Measurements from ENCODE around the gene CACNB1. TPM values are rescaled to one million over a fixed set of nuclear protein-coding genes. Genes with fewer than 3 reads are reported as not detected.

CACNB1 gene
- total and polyA plus RNA-seq, 2 experiments from 2014 or later = 1.9 to 4.2 TPM

DNA sequence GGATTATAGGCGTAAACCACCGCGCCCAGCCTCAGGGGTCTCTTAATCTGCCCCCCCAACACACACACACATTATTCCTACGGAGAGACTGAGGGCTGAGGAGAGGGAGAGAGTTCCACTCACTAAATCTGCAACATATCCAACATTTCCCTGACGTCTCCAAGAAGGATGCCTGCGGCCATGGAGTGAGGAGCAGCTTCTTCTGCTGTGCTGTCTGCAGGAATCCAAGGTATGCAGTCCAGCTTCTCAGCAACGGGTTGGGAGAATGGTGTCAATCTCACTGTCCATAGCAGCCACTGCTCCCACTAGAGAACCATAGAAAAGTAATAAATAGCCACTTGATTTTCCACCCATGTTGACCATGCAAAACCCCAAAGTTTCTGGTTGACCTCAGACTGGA is 41.0 kb downstream of the CACNB1 start:
- WGBS (ENCODE audit: low lambda C conversion rate, missing lambda C conversion rate) = 59% methylated on average over 7 of the region's 7 CpGs

GRCh38 chr17:39155654-39156053 is 41.8 kb downstream of the CACNB1 start:
- no peaks in the 10 kb centered on the region for H3K9me3 ChIP-seq (ENCODE audit: low read depth)
- H3K36me3 ChIP-seq (replicated peaks; ENCODE audit: insufficient read depth, low read depth) = no peaks in the 10 kb centered on the region
- no peak overlapping the region for H3K4me3 ChIP-seq
- no peak overlapping the region for H2AFZ ChIP-seq
- peaks cover 4% of the 10 kb centered on the region for H3K27me3 ChIP-seq
- DNase-seq (ENCODE audit: low spot score) = no peak
- TF ChIP-seq EZH2phosphoT487 (IDR thresholded peaks at IDR 0.05; ENCODE audit: low read depth, severe bottlenecking, unreplicated experiment) = no peak
- TF ChIP-seq EZH2 (IDR thresholded peaks at IDR 0.05; ENCODE audit: borderline replicate concordance) = no peak
- TF ChIP-seq, protein P1, sequence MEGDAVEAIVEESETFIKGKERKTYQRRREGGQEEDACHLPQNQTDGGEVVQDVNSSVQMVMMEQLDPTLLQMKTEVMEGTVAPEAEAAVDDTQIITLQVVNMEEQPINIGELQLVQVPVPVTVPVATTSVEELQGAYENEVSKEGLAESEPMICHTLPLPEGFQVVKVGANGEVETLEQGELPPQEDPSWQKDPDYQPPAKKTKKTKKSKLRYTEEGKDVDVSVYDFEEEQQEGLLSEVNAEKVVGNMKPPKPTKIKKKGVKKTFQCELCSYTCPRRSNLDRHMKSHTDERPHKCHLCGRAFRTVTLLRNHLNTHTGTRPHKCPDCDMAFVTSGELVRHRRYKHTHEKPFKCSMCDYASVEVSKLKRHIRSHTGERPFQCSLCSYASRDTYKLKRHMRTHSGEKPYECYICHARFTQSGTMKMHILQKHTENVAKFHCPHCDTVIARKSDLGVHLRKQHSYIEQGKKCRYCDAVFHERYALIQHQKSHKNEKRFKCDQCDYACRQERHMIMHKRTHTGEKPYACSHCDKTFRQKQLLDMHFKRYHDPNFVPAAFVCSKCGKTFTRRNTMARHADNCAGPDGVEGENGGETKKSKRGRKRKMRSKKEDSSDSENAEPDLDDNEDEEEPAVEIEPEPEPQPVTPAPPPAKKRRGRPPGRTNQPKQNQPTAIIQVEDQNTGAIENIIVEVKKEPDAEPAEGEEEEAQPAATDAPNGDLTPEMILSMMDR (IDR thresholded peaks at IDR 0.05; ENCODE audit: poor library complexity) = no peak
- WGBS (ENCODE audit: low lambda C conversion rate, missing lambda C conversion rate) = 44% methylated on average over 2 of the region's 2 CpGs
- H4K20me1 ChIP-seq (ENCODE audit: insufficient read depth, poor library complexity, severe bottlenecking) = no peaks in the 10 kb centered on the region
- H3K79me2 ChIP-seq = no peaks in the 10 kb centered on the region
- H3K4me1 ChIP-seq (ENCODE audit: insufficient read depth) = peaks cover 9% of the 10 kb centered on the region
- no peak overlapping the region for H3K4me2 ChIP-seq
- H3K27ac ChIP-seq = no peak overlapping the region
- H3K9me2 ChIP-seq (replicated peaks; ENCODE audit: insufficient read depth) = no peaks in the 10 kb centered on the region

More for the DNA sequence above, 41.0 kb downstream of the CACNB1 start:
- Histone ChIP-seq H3K4me2 (no peak overlapping the region), H3K4me1 (ENCODE audit: insufficient read depth) (peaks cover 9% of the 10 kb centered on the region), H3K36me3 (replicated peaks; ENCODE audit: insufficient read depth, low read depth) (no peaks in the 10 kb centered on the region), H3K4me3 (no peak overlapping the region), H4K20me1 (ENCODE audit: insufficient read depth, poor library complexity, severe bottlenecking) (no peaks in the 10 kb centered on the region), H3K9me2 (replicated peaks; ENCODE audit: insufficient read depth) (no peaks in the 10 kb centered on the region), H3K27ac (no peak overlapping the region), H2AFZ (no peak overlapping the region), H3K79me2 (no peaks in the 10 kb centered on the region), H3K9me3 (ENCODE audit: low read depth) (no peaks in the 10 kb centered on the region), H3K27me3 (no peaks in the 10 kb centered on the region)
- DNase-seq (ENCODE audit: low spot score) = no peak
- TF ChIP-seq EZH2phosphoT487 (IDR thresholded peaks at IDR 0.05; ENCODE audit: low read depth, severe bottlenecking, unreplicated experiment) (no peak), EZH2 (IDR thresholded peaks at IDR 0.05; ENCODE audit: borderline replicate concordance) (no peak)
- TF ChIP-seq, protein P1 (IDR thresholded peaks at IDR 0.05; ENCODE audit: poor library complexity) = no peak

- Histone ChIP-seq H3K4me3 (peak overlapping the region; percentile 81), H2AFZ (peak overlapping the region; percentile 91), H3K36me3 (replicated peaks; ENCODE audit: insufficient read depth, low read depth) (no peaks in the 10 kb centered on the region), H3K79me2 (no peaks in the 10 kb centered on the region), H3K27ac (peak overlapping the region; percentile 85), H3K27me3 (peaks cover 14% of the 10 kb centered on the region), H4K20me1 (ENCODE audit: insufficient read depth, poor library complexity, severe bottlenecking) (no peaks in the 10 kb centered on the region), H3K4me2 (peak overlapping the region; percentile 92), H3K4me1 (ENCODE audit: insufficient read depth) (peaks cover 9% of the 10 kb centered on the region), H3K9me2 (replicated peaks; ENCODE audit: insufficient read depth) (no peaks in the 10 kb centered on the region), H3K9me3 (ENCODE audit: low read depth) (no peaks in the 10 kb centered on the region)
- no peak for TF ChIP-seq EZH2 (IDR thresholded peaks at IDR 0.05; ENCODE audit: borderline replicate concordance)
- no peak for TF ChIP-seq EZH2phosphoT487 (IDR thresholded peaks at IDR 0.05; ENCODE audit: low read depth, severe bottlenecking, unreplicated experiment)
- TF ChIP-seq, protein P1 (IDR thresholded peaks at IDR 0.05; ENCODE audit: poor library complexity) = no peak
- WGBS (ENCODE audit: low lambda C conversion rate, missing lambda C conversion rate) = 1% methylated on average over 16 of the region's 16 CpGs
- peak; percentile 94 for DNase-seq (ENCODE audit: low spot score)
Observed at GRCh38 chr17:39153599-39154051, 43.8 kb downstream of the CACNB1 start.

Measured in hepatocyte (in vitro differentiated cells).